Dendritic cell treated with granulocyte-macrophage colony-stimulating factor and Interleukin-4, amounts not matched to agents 40 ng/mL and 50 ng/mL, for 4 days (primary cell): ENCODE measurements around the gene CA10.

Experiments used
- H3K27ac Mint-ChIP-seq: one replicate; pipeline ENCODE4 v1.8.0; 2022; ENCODE audit warnings: mild to moderate bottlenecking, mixed read lengths
- H3K27me3 Mint-ChIP-seq: one replicate; pipeline ENCODE4 v1.8.0; 2022; ENCODE audit warnings: mild to moderate bottlenecking, mixed read lengths
- H3K36me3 Mint-ChIP-seq: one replicate; pipeline ENCODE4 v1.8.0; 2022; ENCODE audit warnings: low read depth, mixed read lengths
- H3K4me1 Mint-ChIP-seq: one replicate; pipeline ENCODE4 v1.8.0; 2022; ENCODE audit warnings: low read depth, mixed read lengths
- H3K4me3 Mint-ChIP-seq: one replicate; pipeline ENCODE4 v1.8.0; 2022; ENCODE audit warnings: mild to moderate bottlenecking, moderate library complexity, mixed read lengths
- H3K9me3 Mint-ChIP-seq: one replicate; pipeline ENCODE4 v1.8.0; 2022; ENCODE audit warnings: mixed read lengths
- intact Hi-C: fragments of 100-400 bp; cut with micrococcal nuclease; formaldehyde crosslinking; loops from one replicate; pipeline ENCODE4 v1.15.0; 2022

Gene CA10

DNA sequence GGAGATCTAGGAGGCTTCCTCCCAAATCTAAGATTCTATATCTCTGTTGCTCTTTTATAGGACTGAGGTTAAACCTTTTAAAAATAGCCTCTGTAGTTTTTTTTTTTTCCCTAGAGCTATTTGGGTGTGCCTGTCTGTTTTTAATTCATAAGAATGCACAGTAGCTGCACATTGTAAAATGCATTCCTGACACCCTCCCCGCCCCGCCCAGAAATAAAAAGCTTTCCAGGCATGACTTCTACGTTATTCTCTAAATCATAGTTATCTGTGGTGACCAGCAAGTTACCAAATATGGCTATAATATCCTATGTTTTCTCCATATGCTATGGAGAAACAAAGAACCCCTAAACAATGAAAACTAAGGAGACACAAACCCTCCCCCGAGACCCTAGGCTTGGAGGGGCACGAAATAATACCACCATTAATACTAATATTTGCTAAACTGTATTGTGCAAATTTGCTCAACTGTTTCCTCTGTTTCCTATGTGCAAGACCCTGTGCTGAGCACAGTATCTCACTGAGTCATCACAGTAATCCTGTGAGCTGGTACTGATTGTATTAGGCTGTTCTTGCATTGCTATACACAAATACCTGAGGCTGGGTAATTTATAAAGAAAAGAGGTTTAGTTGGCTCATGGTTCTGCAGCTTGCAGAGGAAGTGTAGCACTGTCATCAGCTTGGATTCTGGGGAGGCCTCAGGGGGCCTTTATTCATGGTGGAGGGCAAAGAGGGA is 388.3 kb downstream of the CA10 start:
- Mint-ChIP-seq H3K36me3 (no peaks in the 10 kb centered on the region), H3K27me3 (peaks cover 1% of the 10 kb centered on the region), H3K9me3 (no peaks in the 10 kb centered on the region), H3K4me3 (no peak overlapping the region), H3K4me1 (no peaks in the 10 kb centered on the region), H3K27ac (no peak overlapping the region)
- intact Hi-C loops, result no loop called here

DNA sequence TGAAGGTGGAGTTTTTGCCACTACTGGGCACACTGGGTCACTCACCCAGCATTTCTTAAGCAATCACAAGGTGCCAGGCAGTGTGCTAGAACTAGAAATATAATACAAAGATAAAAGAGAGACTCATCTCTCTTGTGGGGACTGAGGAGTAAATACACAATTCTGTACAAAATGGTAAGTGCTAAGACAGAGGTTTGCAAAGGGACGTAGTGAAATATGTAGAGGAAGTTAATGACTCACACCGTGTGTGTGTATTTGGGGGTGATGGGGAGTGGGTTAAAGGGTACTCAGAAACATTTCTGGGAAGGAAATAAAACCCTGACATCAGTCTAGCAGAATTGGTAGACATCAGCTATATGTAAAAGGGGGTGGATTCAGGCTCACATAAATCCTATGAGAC is 389.3 kb downstream of the CA10 start:
- no peaks in the 10 kb centered on the region for H3K36me3 Mint-ChIP-seq
- H3K27me3 Mint-ChIP-seq, result peaks cover 1% of the 10 kb centered on the region
- H3K4me1 Mint-ChIP-seq, result no peaks in the 10 kb centered on the region
- H3K4me3 Mint-ChIP-seq, result no peak overlapping the region
- intact Hi-C loops, result loop anchor here (10.0 kb wide), 1 partner anchor 394 kb away; no protein-coding TSS in a partner anchor
- H3K9me3 Mint-ChIP-seq, result no peaks in the 10 kb centered on the region
- no peak overlapping the region for H3K27ac Mint-ChIP-seq

DNA sequence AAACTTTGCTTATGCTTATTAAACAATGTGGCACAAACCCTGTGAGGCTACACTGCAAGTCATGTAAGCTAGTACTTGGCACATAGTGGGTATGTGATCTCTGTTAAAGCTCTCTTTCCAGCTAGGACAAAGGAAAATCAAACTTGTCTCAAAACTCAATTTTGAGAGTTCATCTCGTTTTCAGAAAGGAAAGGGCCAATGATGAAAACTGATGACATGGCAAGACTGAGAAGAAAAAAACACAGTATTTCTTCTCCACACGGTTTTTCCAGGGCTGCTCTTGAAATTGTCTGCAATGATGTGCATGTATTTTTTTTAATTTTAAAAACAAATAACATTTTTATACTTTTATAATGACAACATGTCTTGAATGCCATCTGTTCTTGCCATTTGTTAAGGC is 389.8 kb downstream of the CA10 start:
- Mint-ChIP-seq H3K4me1 (no peaks in the 10 kb centered on the region), H3K4me3 (no peak overlapping the region), H3K36me3 (no peaks in the 10 kb centered on the region), H3K27ac (no peak overlapping the region), H3K27me3 (peaks cover 1% of the 10 kb centered on the region), H3K9me3 (no peaks in the 10 kb centered on the region)
- intact Hi-C loops, result loop anchor here (10.0 kb wide), 1 partner anchor 394 kb away; no protein-coding TSS in a partner anchor

DNA sequence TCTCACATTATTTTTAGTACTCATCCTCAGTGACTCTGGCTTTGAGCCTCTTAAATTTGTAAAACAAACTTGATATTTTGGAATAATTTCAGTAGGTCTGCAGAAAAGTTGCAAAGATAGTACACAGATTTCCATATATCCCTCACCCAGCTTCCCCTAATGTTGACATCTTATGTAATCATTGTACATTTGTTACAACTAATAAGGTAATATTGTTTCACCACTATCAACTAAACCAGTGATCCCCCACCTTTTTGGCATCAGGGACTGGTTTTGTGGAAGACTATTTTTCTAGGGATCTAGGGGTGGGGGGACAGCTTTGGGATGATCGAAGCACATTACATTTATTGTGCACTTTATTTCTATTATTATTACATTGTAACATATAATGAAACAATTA is 391.2 kb downstream of the CA10 start:
- H3K4me3 Mint-ChIP-seq, result no peak overlapping the region
- peaks cover 1% of the 10 kb centered on the region for H3K27me3 Mint-ChIP-seq
- no peaks in the 10 kb centered on the region for H3K9me3 Mint-ChIP-seq
- H3K4me1 Mint-ChIP-seq, result no peaks in the 10 kb centered on the region
- intact Hi-C loops, result loop anchor here (10.0 kb wide), 1 partner anchor 392 kb away; no protein-coding TSS in a partner anchor
- no peak overlapping the region for H3K27ac Mint-ChIP-seq
- H3K36me3 Mint-ChIP-seq, result no peaks in the 10 kb centered on the region

DNA sequence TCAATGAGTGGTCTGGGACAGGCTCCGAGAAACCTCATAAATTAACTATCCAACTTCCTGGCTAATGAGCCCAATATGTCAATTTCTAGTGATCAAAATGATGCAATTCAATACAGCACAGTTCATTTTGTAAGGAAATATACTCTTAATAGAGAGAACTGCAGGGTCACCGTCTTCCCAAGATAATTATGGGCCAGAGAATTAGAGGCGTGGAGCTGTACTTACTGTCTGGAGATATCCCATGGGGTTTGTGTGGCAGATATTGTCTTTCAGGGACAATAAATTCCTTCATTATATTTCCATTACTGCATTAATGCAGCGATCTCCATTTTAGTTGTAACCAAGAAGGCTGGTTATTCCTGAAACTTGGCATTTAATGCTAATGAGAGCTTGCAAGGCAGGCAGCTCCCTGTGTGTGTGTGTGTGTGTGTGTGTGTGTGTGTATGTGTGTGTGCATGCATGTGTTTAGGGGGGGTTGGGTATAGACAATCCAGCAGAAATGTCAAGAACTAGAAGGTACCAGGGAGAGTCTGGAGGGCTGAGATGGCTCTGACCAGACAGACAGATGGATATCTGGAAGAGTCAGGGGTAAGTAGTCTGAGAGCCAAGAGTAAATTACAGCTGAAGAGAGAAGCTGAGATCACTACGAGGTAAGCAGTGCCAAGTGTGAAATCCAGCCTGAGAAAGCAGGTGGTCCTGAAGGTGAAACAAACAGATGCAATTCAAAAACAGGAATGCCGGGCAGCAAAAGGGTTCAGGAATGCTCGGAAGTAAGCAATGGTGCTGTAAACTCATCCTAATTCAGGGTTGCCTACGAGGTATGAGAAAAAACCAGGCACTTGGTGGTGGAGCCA is 393.0 kb downstream of the CA10 start:
- H3K4me1 Mint-ChIP-seq, result no peaks in the 10 kb centered on the region
- intact Hi-C loops, result loop anchor here (10.0 kb wide), 1 partner anchor 391 kb away; no protein-coding TSS in a partner anchor
- H3K27me3 Mint-ChIP-seq, result peaks cover 1% of the 10 kb centered on the region
- no peaks in the 10 kb centered on the region for H3K9me3 Mint-ChIP-seq
- no peaks in the 10 kb centered on the region for H3K36me3 Mint-ChIP-seq
- no peak overlapping the region for H3K4me3 Mint-ChIP-seq
- no peak overlapping the region for H3K27ac Mint-ChIP-seq

DNA sequence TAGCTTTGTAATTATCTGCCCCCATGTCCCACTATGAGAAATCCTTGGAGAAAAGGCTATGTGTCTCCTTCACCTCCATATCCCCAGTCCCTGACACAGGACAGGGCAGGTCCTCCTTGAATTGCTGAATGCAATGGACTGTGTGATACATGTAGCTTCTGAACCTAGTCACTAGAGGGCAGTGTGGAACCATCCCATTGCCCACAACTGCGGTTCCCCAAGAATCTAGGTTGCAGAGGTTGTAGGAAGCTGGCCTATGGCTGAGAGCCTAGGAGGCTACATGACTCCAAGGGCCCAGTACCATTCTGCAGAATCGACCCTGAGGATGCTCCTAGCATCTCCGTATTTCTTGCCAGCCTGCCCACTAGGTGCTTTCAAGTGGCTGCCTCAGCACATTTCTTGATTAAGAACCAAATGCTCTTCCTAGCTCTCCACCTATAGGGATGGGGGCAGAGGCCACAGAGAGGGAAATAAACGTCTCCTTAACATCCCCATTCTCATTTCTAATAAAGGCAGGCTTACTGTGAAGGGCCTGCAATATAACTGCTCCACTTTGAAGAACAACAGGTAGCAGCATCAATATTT is 394.0 kb downstream of the CA10 start:
- H3K4me3 Mint-ChIP-seq, result no peak overlapping the region
- intact Hi-C loops, result loop anchor here (10.0 kb wide), 1 partner anchor 390 kb away; no protein-coding TSS in a partner anchor
- peaks cover 3% of the 10 kb centered on the region for H3K27me3 Mint-ChIP-seq
- no peaks in the 10 kb centered on the region for H3K9me3 Mint-ChIP-seq
- H3K4me1 Mint-ChIP-seq, result no peaks in the 10 kb centered on the region
- no peaks in the 10 kb centered on the region for H3K36me3 Mint-ChIP-seq
- no peak overlapping the region for H3K27ac Mint-ChIP-seq

DNA sequence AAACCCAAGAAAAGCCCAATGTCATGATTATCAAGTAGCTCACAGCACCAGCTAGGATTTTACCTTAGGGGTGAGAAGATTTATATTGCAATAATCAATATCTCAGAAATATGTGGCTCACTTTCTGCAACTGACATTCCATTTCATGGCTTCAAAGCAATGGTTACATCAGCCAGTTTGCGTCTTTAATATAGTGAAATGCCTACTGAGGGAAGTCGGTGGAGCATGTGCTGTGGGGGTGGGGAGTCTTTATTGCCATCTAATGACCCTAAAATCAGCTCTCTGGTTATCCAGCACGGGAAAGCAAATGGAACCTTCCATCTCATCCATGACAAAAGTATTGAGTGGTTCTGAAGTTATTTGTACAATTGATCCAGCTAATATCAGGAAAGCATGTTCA is 395.5 kb downstream of the CA10 start:
- Mint-ChIP-seq H3K36me3 (no peaks in the 10 kb centered on the region), H3K9me3 (no peaks in the 10 kb centered on the region), H3K27ac (no peak overlapping the region), H3K4me1 (no peaks in the 10 kb centered on the region), H3K27me3 (peaks cover 6% of the 10 kb centered on the region), H3K4me3 (no peak overlapping the region)
- intact Hi-C loops, result loop anchor here (10.0 kb wide), 1 partner anchor 388 kb away; no protein-coding TSS in a partner anchor

DNA sequence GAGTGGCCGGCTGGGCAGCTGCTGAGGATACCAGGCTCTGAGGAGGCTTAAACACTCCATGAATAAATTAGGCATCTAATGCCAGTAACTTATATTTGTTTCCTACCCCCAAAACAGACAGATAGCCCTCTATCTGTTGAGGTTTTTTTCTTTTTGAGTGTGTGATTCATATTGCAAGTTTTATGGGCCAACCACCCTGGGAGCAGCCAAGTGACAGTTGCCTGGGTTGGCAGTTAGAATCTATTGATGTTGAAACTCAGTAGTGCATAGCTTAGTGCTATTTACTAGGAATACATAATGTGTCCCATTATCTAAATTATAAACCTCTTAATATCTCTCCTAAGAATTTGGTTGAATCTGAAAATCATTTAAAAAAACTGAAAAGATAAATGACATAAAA is 397.4 kb downstream of the CA10 start:
- Mint-ChIP-seq H3K36me3 (no peaks in the 10 kb centered on the region), H3K9me3 (no peaks in the 10 kb centered on the region), H3K4me3 (no peak overlapping the region), H3K27ac (no peak overlapping the region), H3K27me3 (peaks cover 6% of the 10 kb centered on the region), H3K4me1 (no peaks in the 10 kb centered on the region)
- intact Hi-C loops, result loop anchor here (10.0 kb wide), 1 partner anchor 386 kb away; no protein-coding TSS in a partner anchor

DNA sequence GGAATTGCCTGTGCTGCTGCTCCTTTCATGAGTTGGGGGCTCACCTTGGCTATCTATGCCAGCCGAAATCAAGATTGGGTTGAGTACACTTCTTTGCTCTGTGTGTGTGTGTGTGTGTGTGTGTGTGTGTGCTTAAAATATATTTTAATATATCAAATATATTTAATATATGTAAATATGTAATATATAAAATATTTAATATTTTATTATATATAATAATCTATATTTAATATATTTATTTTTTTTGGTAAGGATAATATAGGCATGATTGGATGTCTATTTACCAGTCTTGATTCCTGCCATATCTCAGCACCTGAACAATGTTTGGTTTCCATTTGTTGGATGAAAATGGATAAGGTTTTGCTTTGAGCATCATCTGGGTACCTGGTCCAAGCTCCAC is 399.3 kb downstream of the CA10 start:
- intact Hi-C loops, result no loop called here
- Mint-ChIP-seq H3K4me1 (no peaks in the 10 kb centered on the region), H3K4me3 (no peak overlapping the region), H3K27ac (no peak overlapping the region), H3K27me3 (peaks cover 5% of the 10 kb centered on the region), H3K36me3 (no peaks in the 10 kb centered on the region), H3K9me3 (no peaks in the 10 kb centered on the region)

DNA sequence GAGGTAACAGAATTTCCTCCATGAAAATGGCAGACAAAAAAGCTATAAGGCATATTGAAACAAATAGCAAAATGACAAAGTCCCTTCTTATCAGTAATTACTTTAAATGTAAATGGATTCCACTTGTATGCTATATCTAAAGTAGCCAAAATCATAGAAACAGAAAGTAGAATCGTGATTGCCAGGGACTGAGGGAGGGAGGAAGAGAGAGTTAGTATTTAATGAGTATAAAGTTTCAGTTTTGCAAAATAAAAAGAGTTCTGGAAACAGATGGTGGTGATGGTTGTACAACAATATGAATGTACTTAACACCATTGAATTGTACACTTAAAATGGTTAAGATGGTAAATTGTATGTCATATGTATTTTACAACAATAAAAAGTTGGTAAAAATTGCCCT is 407.4 kb downstream of the CA10 start:
- no peaks in the 10 kb centered on the region for H3K9me3 Mint-ChIP-seq
- H3K4me1 Mint-ChIP-seq, result no peaks in the 10 kb centered on the region
- H3K27me3 Mint-ChIP-seq, result no peaks in the 10 kb centered on the region
- H3K27ac Mint-ChIP-seq, result no peak overlapping the region
- intact Hi-C loops, result no loop called here
- H3K36me3 Mint-ChIP-seq, result no peaks in the 10 kb centered on the region
- H3K4me3 Mint-ChIP-seq, result no peak overlapping the region

DNA sequence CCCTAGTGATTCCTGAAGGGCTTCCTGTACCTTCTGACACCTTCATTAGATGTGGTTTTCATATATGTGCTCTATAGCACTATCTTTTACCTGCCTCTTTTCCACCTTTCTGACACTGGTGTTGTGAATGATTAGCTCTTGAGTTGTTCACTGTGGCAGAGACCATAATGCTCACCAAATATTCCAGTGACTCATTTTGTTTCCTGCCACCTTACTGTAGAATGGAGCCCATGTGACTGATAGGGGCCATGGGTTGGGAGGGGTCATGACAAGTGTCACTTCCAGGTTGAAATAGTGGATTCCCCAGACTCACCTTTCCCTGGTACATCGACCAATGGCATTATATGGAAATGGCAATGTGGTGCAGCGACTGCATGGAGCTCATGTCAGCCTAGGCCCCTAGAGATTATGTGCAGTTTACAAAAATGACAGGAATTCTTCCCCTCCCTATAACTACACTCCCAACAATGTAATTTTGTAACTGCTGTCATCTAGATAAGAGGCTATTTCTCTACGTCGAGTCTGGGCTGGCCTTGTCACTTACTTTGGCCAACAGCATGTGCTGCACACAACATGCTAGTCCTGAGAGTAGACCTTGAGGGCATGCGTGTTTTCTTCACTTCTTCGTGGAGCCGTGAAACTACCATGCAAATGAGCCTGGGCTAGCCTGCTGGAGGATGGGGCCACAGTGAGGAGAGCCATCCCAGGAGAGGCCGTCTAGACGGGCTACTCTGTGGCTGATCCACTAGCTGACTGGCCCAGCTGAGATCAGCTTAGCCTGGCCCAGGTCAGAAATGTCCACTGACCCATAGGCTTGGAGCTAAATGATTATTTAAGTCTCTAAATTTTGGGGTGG is 409.5 kb downstream of the CA10 start:
- Mint-ChIP-seq H3K4me1 (no peaks in the 10 kb centered on the region), H3K9me3 (no peaks in the 10 kb centered on the region), H3K27me3 (no peaks in the 10 kb centered on the region), H3K36me3 (no peaks in the 10 kb centered on the region), H3K27ac (no peak overlapping the region), H3K4me3 (no peak overlapping the region)
- intact Hi-C loops, result no loop called here

DNA sequence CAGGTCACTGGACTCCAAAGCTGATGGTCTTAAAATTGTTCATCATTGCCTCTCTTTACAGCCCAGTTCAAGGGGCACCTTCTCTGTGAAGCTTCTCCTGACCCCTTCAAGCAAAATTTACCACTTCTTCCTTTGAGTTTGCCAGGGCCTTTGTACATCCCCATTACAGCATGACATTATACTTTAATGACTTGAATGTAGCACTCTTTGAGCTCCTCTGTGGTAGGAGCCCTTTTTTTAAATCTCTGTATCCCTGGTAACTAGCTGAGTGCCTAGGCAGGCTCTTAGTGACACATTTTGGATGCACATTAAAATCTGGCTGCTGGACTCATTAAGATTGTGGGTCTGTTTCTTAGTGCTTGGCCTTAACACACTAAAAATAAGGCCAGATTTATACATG is 412.1 kb downstream of the CA10 start:
- no peaks in the 10 kb centered on the region for H3K4me1 Mint-ChIP-seq
- intact Hi-C loops, result no loop called here
- H3K27ac Mint-ChIP-seq, result no peak overlapping the region
- no peaks in the 10 kb centered on the region for H3K27me3 Mint-ChIP-seq
- no peaks in the 10 kb centered on the region for H3K36me3 Mint-ChIP-seq
- no peak overlapping the region for H3K4me3 Mint-ChIP-seq
- H3K9me3 Mint-ChIP-seq, result no peaks in the 10 kb centered on the region

DNA sequence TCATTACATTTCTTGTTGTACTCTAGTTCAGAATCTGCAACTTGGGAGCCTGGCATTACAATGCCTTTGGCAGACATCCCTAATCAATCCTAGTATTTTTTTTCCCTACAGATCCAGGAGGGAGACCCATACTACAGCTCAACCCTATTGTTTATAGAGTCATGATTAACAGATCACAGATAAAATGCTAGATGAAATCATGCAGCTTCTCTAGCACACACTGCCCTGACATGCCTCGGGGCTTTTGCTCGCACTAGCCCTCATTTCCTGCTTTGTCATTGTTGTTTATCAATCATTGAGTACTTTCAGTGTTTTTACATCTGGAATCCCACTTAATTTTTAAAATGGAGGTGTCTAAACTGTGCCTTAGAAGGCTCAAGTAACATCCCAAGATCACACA is 412.5 kb downstream of the CA10 start:
- H3K36me3 Mint-ChIP-seq, result no peaks in the 10 kb centered on the region
- H3K4me3 Mint-ChIP-seq, result no peak overlapping the region
- no peaks in the 10 kb centered on the region for H3K9me3 Mint-ChIP-seq
- no peaks in the 10 kb centered on the region for H3K27me3 Mint-ChIP-seq
- no peak overlapping the region for H3K27ac Mint-ChIP-seq
- intact Hi-C loops, result no loop called here
- no peaks in the 10 kb centered on the region for H3K4me1 Mint-ChIP-seq
